Neural cell (in vitro differentiated cells): ENCODE measurements around the gene SELENOI. TPM values are rescaled to one million over a fixed set of nuclear protein-coding genes. Genes with fewer than 3 reads are reported as not detected.

Experiments used
- H2AFZ ChIP-seq: fragments of 200-600, 300-800 bp; sonication (generic), shearing (Covaris generic); 2 replicates; pipeline ENCODE4 v1.6.0; 2014; ENCODE audit warnings: low read depth, mild to moderate bottlenecking, antibody characterized with exemption, low read length, moderate library complexity
- H3F3A ChIP-seq: fragments of 200-600 bp; shearing (Covaris generic); 2 replicates; pipeline ENCODE4 v1.6.1; 2016; ENCODE audit warnings: mild to moderate bottlenecking, moderate library complexity, mixed read lengths, antibody characterized with exemption, low read length; ENCODE audit not compliant: insufficient read depth, poor library complexity, severe bottlenecking
- H3K27ac ChIP-seq: fragments of 200-600, 300-800 bp; sonication (generic), shearing (Covaris generic); 2 replicates; pipeline ENCODE4 v1.5.1; 2014; ENCODE audit warnings: mild to moderate bottlenecking, low read length, moderate library complexity
- H3K27me3 ChIP-seq: fragments of 300-800, 200-600 bp; sonication (generic), shearing (Covaris generic); 2 replicates; pipeline ENCODE4 v1.6.0; 2014; ENCODE audit warnings: mild to moderate bottlenecking, low read depth, low read length, moderate library complexity; ENCODE audit not compliant: insufficient read depth
- H3K36me3 ChIP-seq: fragments of 300-800, 200-600 bp; sonication (generic), shearing (Covaris generic); 2 replicates; pipeline ENCODE4 v1.5.1; 2014; ENCODE audit warnings: mild to moderate bottlenecking, antibody characterized with exemption, low read length, moderate library complexity; ENCODE audit not compliant: insufficient read depth
- H3K4me2 ChIP-seq: fragments of 300-800, 200-600 bp; sonication (generic), shearing (Covaris generic); 2 replicates; pipeline ENCODE4 v1.6.0; 2014; ENCODE audit warnings: mild to moderate bottlenecking, low read length
- H3K4me3 ChIP-seq: fragments of 300-800, 200-600 bp; sonication (generic), shearing (Covaris generic); 2 replicates; pipeline ENCODE4 v1.5.1; 2014; ENCODE audit warnings: mild to moderate bottlenecking, low read length, moderate library complexity
- H3K79me2 ChIP-seq: fragments of 200-600 bp; shearing (Covaris generic); replicated peaks from 2 replicates; pipeline ENCODE4 v1.6.0; 2014; ENCODE audit warnings: mild to moderate bottlenecking, low read length, moderate library complexity; ENCODE audit not compliant: insufficient read depth
- H3K9ac ChIP-seq: fragments of 300-800, 200-600 bp; sonication (generic), shearing (Covaris generic); 2 replicates; pipeline ENCODE4 v1.6.1; 2016; ENCODE audit warnings: mild to moderate bottlenecking, low read length, mixed read lengths
- H3K9me2 ChIP-seq: fragments of 200-600 bp; shearing (Covaris generic); 2 replicates; pipeline ENCODE4 v1.6.1; 2016; ENCODE audit warnings: mild to moderate bottlenecking, low read length, mixed read lengths; ENCODE audit not compliant: insufficient read depth
- H3K9me3 ChIP-seq: fragments of 200-600, 300-800 bp; sonication (generic), shearing (Covaris generic); 2 replicates; pipeline ENCODE4 v1.6.1; 2016; ENCODE audit warnings: mild to moderate bottlenecking, mixed run types, low read length, moderate library complexity, mixed read lengths
- H4K20me1 ChIP-seq: fragments of 200-600 bp; shearing (Covaris generic); 2 replicates; pipeline ENCODE4 v1.6.1; 2016; ENCODE audit warnings: mild to moderate bottlenecking, mixed run types; ENCODE audit not compliant: insufficient read depth
- CTCF ChIP-seq: fragments of 450-650 bp; IDR thresholded peaks from 2 replicates; pipeline ENCODE4 v1.5.1; 2014; ENCODE audit warnings: antibody characterized with exemption, mild to moderate bottlenecking, moderate library complexity; ENCODE audit not compliant: poor library complexity, severe bottlenecking
- EP300 ChIP-seq: fragments of 450-650 bp; conservative IDR thresholded peaks from 2 replicates; pipeline ENCODE4 v1.6.1; 2014; ENCODE audit warnings: antibody characterized with exemption, mild to moderate bottlenecking, moderate library complexity; ENCODE audit not compliant: poor library complexity, severe bottlenecking
- EZH2 ChIP-seq: fragments of 200-600, 300-800 bp; shearing (Covaris generic), sonication (generic); IDR thresholded peaks from 2 replicates; pipeline ENCODE4 v1.6.1; 2014; ENCODE audit warnings: antibody characterized with exemption, low read length, borderline replicate concordance, mild to moderate bottlenecking; ENCODE audit not compliant: insufficient read depth, poor library complexity, severe bottlenecking
- MXI1 ChIP-seq: fragments of 450-650 bp; conservative IDR thresholded peaks from 2 replicates; pipeline ENCODE4 v1.6.1; 2014; ENCODE audit warnings: antibody characterized with exemption, mild to moderate bottlenecking; ENCODE audit not compliant: poor library complexity, severe bottlenecking
- POLR2AphosphoS5 ChIP-seq: IDR thresholded peaks from 2 replicates; pipeline ENCODE4 v1.6.1; 2012
- RAD21 ChIP-seq: fragments of 450-650 bp; conservative IDR thresholded peaks from 2 replicates; pipeline ENCODE4 v1.6.1; 2014; ENCODE audit warnings: antibody characterized with exemption, mild to moderate bottlenecking, moderate library complexity
- SMC3 ChIP-seq: fragments of 450-650 bp; conservative IDR thresholded peaks from 2 replicates; pipeline ENCODE4 v1.6.1; 2014; ENCODE audit warnings: antibody characterized with exemption, mild to moderate bottlenecking, moderate library complexity; ENCODE audit not compliant: poor library complexity
- TAF1 ChIP-seq: IDR thresholded peaks from 2 replicates; pipeline ENCODE4 v1.6.1; 2012; ENCODE audit warnings: low read depth
- polyA plus RNA-seq: library from polyadenylated mRNA; depleted of rRNA; stranded (reverse); fragments of >200 nt; gene quantifications from 2 replicates; pipeline ENCODE4 v1.2.3, GENCODE V29; 2014
- TF ChIP-seq, protein P1 (sequence below): IDR thresholded peaks from 2 replicates; pipeline ENCODE4 v1.6.1; 2012; ENCODE audit warnings: borderline replicate concordance

SELENOI gene
- polyA plus RNA-seq, 1 donor from 2014 or later, result 25.2 TPM

GRCh38 chr2:26411419-26411818, 65.5 kb downstream of the SELENOI start:
- no peak for TF ChIP-seq RAD21
- TF ChIP-seq EZH2, result no peak
- no peak for TF ChIP-seq MXI1
- no peak for TF ChIP-seq TAF1
- TF ChIP-seq SMC3, result no peak
- no peak for TF ChIP-seq POLR2AphosphoS5
- no peak for TF ChIP-seq CTCF
- no peak for TF ChIP-seq EP300
- TF ChIP-seq, protein P1, sequence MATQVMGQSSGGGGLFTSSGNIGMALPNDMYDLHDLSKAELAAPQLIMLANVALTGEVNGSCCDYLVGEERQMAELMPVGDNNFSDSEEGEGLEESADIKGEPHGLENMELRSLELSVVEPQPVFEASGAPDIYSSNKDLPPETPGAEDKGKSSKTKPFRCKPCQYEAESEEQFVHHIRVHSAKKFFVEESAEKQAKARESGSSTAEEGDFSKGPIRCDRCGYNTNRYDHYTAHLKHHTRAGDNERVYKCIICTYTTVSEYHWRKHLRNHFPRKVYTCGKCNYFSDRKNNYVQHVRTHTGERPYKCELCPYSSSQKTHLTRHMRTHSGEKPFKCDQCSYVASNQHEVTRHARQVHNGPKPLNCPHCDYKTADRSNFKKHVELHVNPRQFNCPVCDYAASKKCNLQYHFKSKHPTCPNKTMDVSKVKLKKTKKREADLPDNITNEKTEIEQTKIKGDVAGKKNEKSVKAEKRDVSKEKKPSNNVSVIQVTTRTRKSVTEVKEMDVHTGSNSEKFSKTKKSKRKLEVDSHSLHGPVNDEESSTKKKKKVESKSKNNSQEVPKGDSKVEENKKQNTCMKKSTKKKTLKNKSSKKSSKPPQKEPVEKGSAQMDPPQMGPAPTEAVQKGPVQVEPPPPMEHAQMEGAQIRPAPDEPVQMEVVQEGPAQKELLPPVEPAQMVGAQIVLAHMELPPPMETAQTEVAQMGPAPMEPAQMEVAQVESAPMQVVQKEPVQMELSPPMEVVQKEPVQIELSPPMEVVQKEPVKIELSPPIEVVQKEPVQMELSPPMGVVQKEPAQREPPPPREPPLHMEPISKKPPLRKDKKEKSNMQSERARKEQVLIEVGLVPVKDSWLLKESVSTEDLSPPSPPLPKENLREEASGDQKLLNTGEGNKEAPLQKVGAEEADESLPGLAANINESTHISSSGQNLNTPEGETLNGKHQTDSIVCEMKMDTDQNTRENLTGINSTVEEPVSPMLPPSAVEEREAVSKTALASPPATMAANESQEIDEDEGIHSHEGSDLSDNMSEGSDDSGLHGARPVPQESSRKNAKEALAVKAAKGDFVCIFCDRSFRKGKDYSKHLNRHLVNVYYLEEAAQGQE, result no peak
- H3K36me3 ChIP-seq, result no peaks in the 10 kb centered on the region
- H3K4me3 ChIP-seq, result no peak overlapping the region
- H3K4me2 ChIP-seq, result no peak overlapping the region
- no peaks in the 10 kb centered on the region for H4K20me1 ChIP-seq
- no peak overlapping the region for H2AFZ ChIP-seq
- H3K27ac ChIP-seq, result no peak overlapping the region
- no peak overlapping the region for H3K9ac ChIP-seq
- no peaks in the 10 kb centered on the region for H3K9me2 ChIP-seq
- no peaks in the 10 kb centered on the region for H3K27me3 ChIP-seq
- H3F3A ChIP-seq, result no peaks in the 10 kb centered on the region
- no peaks in the 10 kb centered on the region for H3K9me3 ChIP-seq
- H3K79me2 ChIP-seq, result no peaks in the 10 kb centered on the region

DNA sequence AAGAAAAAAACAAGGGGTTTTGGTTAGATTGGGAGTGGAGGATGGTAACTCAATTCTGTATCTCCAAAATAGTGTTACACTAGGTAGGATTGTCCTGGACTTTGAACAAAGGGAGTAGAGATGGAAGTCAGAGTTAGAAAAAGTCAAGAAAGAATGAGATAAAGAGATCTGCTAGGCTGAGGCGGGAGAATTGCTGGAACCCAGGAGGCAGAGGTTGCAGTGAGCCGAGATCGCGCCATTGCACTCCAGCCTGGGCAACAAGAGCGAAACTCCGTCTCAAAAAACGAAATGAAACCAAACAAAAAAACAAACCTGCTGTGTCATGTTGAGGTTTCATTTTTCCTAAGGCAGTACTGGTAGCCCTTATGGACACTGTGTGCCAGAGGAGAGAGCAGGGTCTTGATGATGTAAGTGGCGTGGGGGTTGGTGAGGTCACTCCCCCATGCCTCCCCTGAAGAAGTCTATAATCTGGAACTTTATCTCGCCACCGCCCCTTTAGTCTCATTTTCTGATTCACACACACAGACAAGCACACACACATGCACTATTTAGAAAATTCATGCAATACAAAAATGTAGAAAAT, 66.2 kb downstream of the SELENOI start:
- Histone ChIP-seq H3K79me2 (no peaks in the 10 kb centered on the region), H3F3A (no peaks in the 10 kb centered on the region), H3K27me3 (no peaks in the 10 kb centered on the region), H3K9ac (no peak overlapping the region), H2AFZ (no peak overlapping the region), H3K36me3 (no peaks in the 10 kb centered on the region), H4K20me1 (no peaks in the 10 kb centered on the region), H3K27ac (no peak overlapping the region), H3K4me2 (no peak overlapping the region), H3K9me3 (no peaks in the 10 kb centered on the region), H3K9me2 (no peaks in the 10 kb centered on the region), H3K4me3 (no peak overlapping the region)
- no peak for TF ChIP-seq RAD21
- TF ChIP-seq, protein P1, result no peak
- TF ChIP-seq MXI1, result no peak
- TF ChIP-seq EZH2, result no peak
- no peak for TF ChIP-seq CTCF
- no peak for TF ChIP-seq POLR2AphosphoS5
- TF ChIP-seq TAF1, result no peak
- no peak for TF ChIP-seq SMC3
- TF ChIP-seq EP300, result no peak
